Posterior vena cava (tissue), 2 donors: ENCODE measurements around the gene CCSER1. TPM values are rescaled to one million over a fixed set of nuclear protein-coding genes. Genes with fewer than 3 reads are reported as not detected.
"Not testable (repeated sequence)": the region's sequence is repeated elsewhere in the genome, so short reads cannot be mapped to it uniquely, and the experiment has no call there.

Experiments used
- DNase-seq: peaks from one replicate; pipeline ENCODE4 v3.0.0-alpha.2; 2020; ENCODE audit warnings: low spot score
- intact Hi-C, 2 donors: fragments of 100-400 bp; cut with DNase I; formaldehyde crosslinking; loops; one replicate each; pipeline versions ENCODE4 v1.14.1 to v1.14.2; 2022 to 2023
- total RNA-seq, 2 donors: library from RNA; stranded (reverse); fragmentation: NEBNext Ultra II Directional; extraction: Animal tissue kit (Norgen Biotek cat#: 25700); gene quantifications; one replicate each; pipeline ENCODE4 v1.2.1, GENCODE V29; 2021
- donor health status: DM: yes; HTN: yes; CAD: no.
- donor health status: DM: yes; HTN: yes; CAD: no.

CCSER1 gene
- total RNA-seq, 2 donors from 2014 or later = 1.8 to 7.0 TPM

GRCh38 chr4:91448668-91449330 is 1321.6 kb downstream of the CCSER1 start:
- DNase-seq = no peak
- intact Hi-C loops = no loop called here

- intact Hi-C loops = no loop called here
- DNase-seq = no peak
These were observed 1326.9 kb downstream of the CCSER1 start for GRCh38 chr4:91454111-91454510.

- DNase-seq, intact Hi-C loops: not testable (repeated sequence)
These were observed 1335.4 kb downstream of the CCSER1 start for GRCh38 chr4:91462566-91462965.

- no peak for DNase-seq
- intact Hi-C loops = no loop called here
These were observed 1343.5 kb downstream of the CCSER1 start for GRCh38 chr4:91470671-91471070.

GRCh38 chr4:91471280-91471679 is 1344.1 kb downstream of the CCSER1 start:
- intact Hi-C loops = no loop called here
- DNase-seq = peak; percentile 49

GRCh38 chr4:91472046-91472445 is 1344.9 kb downstream of the CCSER1 start:
- DNase-seq = no peak
- intact Hi-C loops = no loop called here

GRCh38 chr4:91485415-91485814 is 1358.2 kb downstream of the CCSER1 start:
- intact Hi-C loops = no loop called here

GRCh38 chr4:91488946-91489345 is 1361.8 kb downstream of the CCSER1 start:
- no peak for DNase-seq
- intact Hi-C loops = no loop called here

More at GRCh38 chr4:91485415-91485814, 1358.2 kb downstream of the CCSER1 start:
- DNase-seq = no peak

- DNase-seq = no peak
These were observed 1370.7 kb downstream of the CCSER1 start for GRCh38 chr4:91497892-91498291.

GRCh38 chr4:91502365-91502764 is 1375.2 kb downstream of the CCSER1 start:
- intact Hi-C loops = no loop called here
- DNase-seq = no peak

More at GRCh38 chr4:91497892-91498291, 1370.7 kb downstream of the CCSER1 start:
- intact Hi-C loops = no loop called here

GRCh38 chr4:91513326-91513725 is 1386.1 kb downstream of the CCSER1 start:
- no peak for DNase-seq
- intact Hi-C loops = no loop called here

- DNase-seq = no peak
- intact Hi-C loops = no loop called here
These were observed 1392.0 kb downstream of the CCSER1 start for GRCh38 chr4:91519155-91519554.

- no peak for DNase-seq
- intact Hi-C loops = no loop called here
These were observed 1398.4 kb downstream of the CCSER1 start for GRCh38 chr4:91525621-91526020.

- intact Hi-C loops = no loop called here
- no peak for DNase-seq
These were observed 1399.9 kb downstream of the CCSER1 start for GRCh38 chr4:91527056-91527455.

GRCh38 chr4:91567594-91567993 is 1440.4 kb downstream of the CCSER1 start:
- no peak for DNase-seq
- intact Hi-C loops = no loop called here

- intact Hi-C loops = no loop called here
- no peak for DNase-seq
These were observed 1450.7 kb downstream of the CCSER1 start for GRCh38 chr4:91577864-91578263.

- intact Hi-C loops = no loop called here
- no peak for DNase-seq
These were observed 1463.1 kb downstream of the CCSER1 start for GRCh38 chr4:91590260-91590659.

GRCh38 chr4:91592125-91592524 is 1464.9 kb downstream of the CCSER1 start:
- no peak for DNase-seq
- intact Hi-C loops = no loop called here

- intact Hi-C loops = no loop called here
- DNase-seq = no peak
These were observed 1469.5 kb downstream of the CCSER1 start for GRCh38 chr4:91596718-91597117.

GRCh38 chr4:91598696-91599095 is 1471.5 kb downstream of the CCSER1 start:
- intact Hi-C loops = no loop called here
- DNase-seq = peak; percentile 52

GRCh38 chr4:91600301-91600700 is 1473.1 kb downstream of the CCSER1 start:
- intact Hi-C loops = no loop called here
- DNase-seq = no peak

GRCh38 chr4:91601401-91601800 is 1474.2 kb downstream of the CCSER1 start:
- intact Hi-C loops = no loop called here
- no peak for DNase-seq
